DMS79 treated with DMSO at 0.1 percent for 48 hours (cell line): ENCODE data around the gene NDE1.
"Not testable (repeated sequence)": the region's sequence is repeated elsewhere in the genome, so short reads cannot be mapped to it uniquely, and the experiment has no call there.

Source experiments
- DNase-seq: peaks from one replicate; lab custom pipeline; 2025; lab: John Stamatoyannopoulos, UW

The NDE1 gene

DNA sequence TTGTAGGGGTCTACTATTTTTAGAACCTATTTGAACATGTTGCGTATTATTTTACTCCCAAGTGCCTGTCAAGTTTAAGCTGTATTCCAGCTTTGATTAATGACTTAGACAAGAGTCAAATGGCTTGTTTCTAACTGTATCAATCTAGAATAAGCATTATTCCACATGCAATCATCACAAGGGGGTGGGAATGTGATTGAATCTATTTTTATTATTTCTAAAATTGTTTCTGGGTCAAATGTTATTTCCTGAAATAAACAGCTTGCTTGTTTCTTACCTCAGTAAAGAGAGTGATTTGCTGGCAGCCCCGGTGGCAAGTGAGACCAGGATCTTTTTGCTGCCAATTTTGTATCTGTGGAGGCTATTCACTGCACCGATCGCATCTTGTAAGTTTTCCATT lies 28.6 kb upstream of the NDE1 start:
- DNase-seq: no peak

GRCh38 chr16:15621889-15622288 lies 28.2 kb upstream of the NDE1 start:
- DNase-seq: no peak

GRCh38 chr16:15631730-15632409 lies 18.2 kb upstream of the NDE1 start:
- no peak for DNase-seq

GRCh38 chr16:15635926-15636325 lies 14.1 kb upstream of the NDE1 start:
- DNase-seq: no peak

- DNase-seq: no peak
These were observed 13.6 kb upstream of the NDE1 start for GRCh38 chr16:15636392-15636873.

GRCh38 chr16:15639061-15639568 lies 10.9 kb upstream of the NDE1 start:
- no peak for DNase-seq

- DNase-seq: no peak
These were observed 9.1 kb upstream of the NDE1 start for GRCh38 chr16:15640966-15641365.

DNA sequence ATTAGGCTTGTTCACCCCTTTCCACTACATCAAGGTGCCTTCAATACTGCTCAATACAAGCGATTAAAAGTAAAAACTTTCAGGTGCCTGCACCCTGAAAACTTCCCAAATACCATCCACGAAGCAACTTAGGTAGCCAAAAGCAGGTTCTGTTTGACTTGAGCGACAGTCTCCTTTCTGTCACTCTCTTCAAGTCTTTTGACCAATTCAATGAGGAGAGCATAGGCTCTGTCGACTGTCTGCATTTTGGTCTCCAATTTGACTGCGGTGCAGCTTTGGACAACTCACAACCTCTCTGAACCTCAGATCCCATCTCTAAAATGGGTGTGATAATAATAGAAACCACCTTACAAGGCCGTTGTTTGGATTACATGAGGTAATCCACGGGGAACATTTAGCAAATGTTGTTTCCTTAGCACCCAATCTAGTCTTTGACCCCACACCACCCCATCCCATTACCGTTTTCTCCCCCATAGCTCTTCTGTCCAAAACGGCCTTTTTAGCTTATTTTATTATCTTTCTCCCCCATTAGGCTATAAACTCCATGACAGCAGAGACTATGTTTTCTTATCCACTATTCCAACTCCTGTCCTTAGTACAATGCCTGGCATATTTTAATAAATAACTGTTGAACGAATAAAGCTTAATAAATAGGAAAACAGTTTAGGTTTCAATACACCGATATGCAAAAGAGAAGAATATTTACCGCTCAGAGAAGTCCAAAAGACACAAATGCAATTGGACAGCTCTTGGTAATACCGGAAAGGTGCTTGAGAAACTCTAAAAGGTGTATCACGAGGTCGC lies 8.1 kb upstream of the NDE1 start:
- DNase-seq: no peak

DNA sequence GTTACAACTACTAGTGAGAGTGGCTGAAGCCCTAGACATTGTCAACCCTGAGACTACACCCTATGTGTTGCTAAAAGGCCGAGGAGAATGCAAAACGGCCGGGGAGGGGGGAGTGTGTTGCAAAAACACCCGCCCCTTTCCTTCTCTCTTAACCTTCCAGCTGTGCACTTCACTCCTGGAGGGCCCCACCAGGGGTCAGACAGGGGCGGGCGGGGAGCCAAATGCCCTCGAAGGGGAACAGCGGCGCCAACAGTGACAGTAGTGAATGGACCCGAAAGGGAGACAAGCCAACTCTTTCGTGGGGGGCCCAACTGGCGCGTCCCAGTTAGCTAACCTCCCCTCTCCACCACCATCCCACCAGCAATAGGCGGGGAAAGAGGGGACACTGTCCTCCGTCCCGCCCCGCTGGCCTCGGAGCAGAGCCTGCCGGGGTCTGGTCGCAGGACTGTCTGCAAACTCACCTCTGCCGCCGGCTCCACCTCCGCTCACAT lies 7.4 kb upstream of the NDE1 start:
- DNase-seq: peak; percentile 58

DNA sequence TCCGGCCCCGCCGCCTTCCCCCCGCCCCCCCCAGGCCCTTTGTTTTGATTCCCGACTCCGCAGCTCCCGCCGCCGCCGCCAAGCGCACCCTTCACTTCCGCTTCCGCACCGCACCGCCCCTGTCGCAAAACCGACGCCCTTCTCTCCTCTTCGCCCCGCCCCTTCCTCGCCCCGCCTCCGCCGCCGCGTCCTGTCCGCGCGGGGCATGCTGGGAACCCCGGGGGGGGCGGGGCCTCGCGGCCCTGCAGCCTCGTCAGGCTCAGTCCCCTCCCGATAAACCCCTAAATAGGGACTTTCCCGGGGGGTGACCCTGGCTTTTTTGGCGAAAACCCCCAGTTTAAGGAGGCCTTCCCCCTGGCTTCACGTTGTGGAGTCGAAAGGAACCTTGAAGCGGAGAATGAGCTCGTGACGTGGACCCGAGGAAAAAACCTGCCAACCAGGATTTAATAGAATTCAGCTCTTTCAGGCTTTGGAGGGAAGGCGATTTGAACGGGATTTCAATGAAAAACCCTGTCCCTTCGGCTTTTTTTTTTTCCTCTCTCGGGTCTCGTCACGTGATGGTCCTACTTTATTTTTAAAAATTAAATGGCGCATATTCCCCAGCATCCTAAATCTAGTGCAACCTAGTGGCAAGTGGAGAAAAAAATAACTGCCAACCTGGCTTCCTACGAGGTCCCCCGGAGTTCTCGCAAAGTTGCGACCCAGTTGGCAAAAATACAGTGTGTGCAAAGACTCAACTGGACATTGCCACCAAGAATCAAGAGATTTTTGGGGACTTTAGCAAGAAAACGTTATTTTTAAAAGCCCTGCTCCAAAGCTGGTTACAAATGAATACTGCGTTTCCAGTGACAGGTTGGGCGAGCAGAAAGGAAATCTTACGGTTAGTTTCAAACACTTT lies 6.7 kb upstream of the NDE1 start, which contains the start of gene MARF1:
Gene MARF1, minus strand, starts transcription at position 107 of the 898 bp plus-strand sequence. CDS start 3,921 bp downstream, outside the sequence.
- DNase-seq: peak; percentile 84

DNA sequence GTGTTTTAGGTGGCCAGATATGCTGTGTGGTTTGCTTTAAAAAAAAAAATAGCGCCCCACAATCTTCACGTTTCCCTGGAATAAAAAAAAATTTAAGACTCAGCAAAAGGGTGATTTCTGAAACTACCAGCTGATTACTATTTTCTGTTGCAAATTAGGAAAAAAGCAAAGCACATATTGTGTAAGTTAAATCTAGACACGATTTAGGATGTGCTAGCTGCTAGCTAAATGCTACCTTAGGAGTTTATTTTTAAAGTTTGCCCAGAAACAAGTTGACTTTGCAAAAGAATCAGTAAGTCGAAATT lies 6.1 kb upstream of the NDE1 start:
- DNase-seq: no peak

- peak; percentile 7 for DNase-seq
These were observed 5.6 kb upstream of the NDE1 start for GRCh38 chr16:15644267-15644961.

DNA sequence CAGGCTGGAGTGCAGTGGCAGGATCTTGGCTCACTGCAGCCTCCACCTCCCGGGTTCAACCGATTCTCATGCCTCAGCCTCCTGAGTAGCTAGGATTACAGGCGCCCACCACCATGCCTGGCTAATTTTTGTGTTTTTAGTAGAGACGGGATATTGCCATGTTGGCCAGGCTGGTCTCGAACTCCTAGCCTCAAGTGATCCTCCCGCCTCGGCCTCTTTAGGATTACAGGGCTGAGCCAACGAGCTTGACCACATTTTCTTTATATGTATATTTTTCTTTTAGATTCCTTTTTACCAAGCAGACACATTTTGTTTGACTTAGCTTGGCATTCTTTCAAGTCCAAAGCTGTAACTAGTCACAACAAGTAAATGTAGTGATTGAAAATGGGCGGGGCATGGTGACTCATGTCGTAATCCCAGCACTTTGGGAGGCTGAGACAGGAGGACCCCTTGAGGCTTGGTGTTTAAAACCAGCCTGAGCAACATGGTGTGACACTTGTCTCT lies 5.0 kb upstream of the NDE1 start:
- peak; percentile 12 for DNase-seq

- not testable (repeated sequence) for DNase-seq
These were observed 3.3 kb upstream of the NDE1 start for GRCh38 chr16:15646557-15647293.

DNA sequence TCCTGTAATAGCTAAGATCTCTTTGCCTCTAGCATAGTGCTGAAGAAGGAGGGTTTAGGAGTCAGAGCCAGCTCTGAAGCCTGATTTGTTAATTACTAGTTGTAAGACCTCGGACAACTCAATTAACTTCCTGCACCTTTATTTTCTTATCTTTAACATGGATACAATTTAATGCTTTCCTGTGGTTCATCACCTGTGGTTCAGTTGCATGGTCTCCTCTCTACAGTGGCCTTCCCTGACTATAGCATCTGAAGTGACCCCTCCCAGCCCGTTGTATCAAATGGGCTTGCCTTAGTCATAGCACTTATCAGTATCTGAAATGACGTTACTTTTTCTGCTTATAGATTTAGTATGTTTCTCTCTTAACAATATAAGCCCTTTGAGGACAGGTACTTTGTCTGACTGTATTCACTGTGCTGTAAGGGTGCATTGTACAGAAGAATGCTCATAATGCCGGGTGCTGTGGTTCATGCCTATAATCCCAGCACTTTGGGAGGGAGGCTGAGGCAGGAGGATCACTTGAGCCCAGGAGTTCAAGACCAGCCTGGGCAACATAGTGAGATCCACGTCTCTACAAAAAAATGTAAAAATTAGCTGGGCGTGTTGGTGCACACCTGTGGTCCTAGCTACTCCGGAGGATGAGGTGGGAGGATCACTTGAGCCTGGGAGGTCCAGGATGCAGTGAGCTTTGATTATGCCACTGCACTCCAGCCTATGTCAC lies 2.6 kb upstream of the NDE1 start:
- no peak for DNase-seq

DNA sequence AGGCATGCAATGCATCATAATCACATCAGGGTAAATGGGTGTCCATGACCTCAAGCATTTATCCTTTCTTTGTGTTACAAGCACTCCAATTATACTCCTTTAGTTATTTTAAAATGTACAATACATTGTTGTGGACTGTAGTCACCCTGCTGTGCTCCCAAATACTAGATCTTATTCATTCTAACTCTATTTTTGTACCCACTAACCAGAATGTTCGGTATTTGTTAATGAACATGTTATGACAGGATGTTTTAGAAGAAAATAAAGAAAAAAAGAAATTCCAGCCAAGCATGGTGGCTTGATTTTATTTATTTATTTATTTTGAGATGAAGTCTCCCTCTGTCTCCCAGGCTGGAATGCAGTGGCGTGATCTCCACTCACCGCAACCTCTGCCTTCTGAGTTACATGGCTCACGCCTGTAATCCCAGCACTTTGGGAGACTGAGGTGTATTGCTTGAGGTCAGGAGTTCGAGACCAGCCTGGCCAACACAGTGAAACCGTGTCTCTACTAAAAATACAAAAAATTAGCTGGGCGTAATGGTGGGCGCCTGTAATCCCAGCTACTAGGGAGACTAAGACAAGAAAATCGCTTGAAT lies 1.8 kb upstream of the NDE1 start:
- no peak for DNase-seq

DNA sequence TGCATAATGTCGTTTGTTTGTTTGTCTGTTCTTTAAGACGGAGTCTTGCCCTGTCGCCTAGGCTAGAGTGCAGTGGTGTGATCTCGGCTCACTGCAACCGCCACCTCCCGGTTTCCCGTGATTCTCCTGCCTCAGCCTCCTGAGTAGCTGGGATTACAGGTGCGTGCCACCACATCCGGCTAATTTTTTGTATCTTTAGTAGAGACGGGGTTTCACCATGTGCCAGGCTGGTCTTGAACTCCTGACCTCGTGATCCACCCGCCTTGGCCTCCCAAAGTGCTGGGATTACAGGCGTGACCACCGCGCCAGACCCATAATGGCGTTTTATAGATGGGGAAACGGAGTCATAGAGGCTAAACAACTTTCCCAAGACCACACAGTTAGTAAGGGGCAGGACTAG lies 734 bp upstream of the NDE1 start:
- not testable (repeated sequence) for DNase-seq

GRCh38 chr16:15649727-15650018 lies 372 bp upstream of the NDE1 start:
- no peak for DNase-seq

- no peak for DNase-seq
These were observed 690 bp downstream of the NDE1 start for GRCh38 chr16:15650698-15651171.
